ENCODE measurements around the gene APLNR.

Gene APLNR

GRCh38 chr11:57223601-57224000 is 13.4 kb downstream of the APLNR start:
- no peak for DNase-seq (ENCODE audit: low read depth, low spot score)
- in situ Hi-C loops (cut with HindIII; ENCODE audit: low sequenced_read_pairs): no loop called here
- no peak overlapping the region for H3K4me3 ChIP-seq (ENCODE audit: low read depth, low read length)
- TF ChIP-seq, protein P1, sequence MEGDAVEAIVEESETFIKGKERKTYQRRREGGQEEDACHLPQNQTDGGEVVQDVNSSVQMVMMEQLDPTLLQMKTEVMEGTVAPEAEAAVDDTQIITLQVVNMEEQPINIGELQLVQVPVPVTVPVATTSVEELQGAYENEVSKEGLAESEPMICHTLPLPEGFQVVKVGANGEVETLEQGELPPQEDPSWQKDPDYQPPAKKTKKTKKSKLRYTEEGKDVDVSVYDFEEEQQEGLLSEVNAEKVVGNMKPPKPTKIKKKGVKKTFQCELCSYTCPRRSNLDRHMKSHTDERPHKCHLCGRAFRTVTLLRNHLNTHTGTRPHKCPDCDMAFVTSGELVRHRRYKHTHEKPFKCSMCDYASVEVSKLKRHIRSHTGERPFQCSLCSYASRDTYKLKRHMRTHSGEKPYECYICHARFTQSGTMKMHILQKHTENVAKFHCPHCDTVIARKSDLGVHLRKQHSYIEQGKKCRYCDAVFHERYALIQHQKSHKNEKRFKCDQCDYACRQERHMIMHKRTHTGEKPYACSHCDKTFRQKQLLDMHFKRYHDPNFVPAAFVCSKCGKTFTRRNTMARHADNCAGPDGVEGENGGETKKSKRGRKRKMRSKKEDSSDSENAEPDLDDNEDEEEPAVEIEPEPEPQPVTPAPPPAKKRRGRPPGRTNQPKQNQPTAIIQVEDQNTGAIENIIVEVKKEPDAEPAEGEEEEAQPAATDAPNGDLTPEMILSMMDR (IDR thresholded peaks at IDR 0.05; ENCODE audit: low read depth, low read length): no peak

GRCh38 chr11:57222239-57222638 is 14.8 kb downstream of the APLNR start:
- in situ Hi-C loops (cut with HindIII; ENCODE audit: low sequenced_read_pairs): no loop called here
- no peak for DNase-seq (ENCODE audit: low read depth, low spot score)
- TF ChIP-seq, protein P1 (IDR thresholded peaks at IDR 0.05; ENCODE audit: low read depth, low read length): no peak
- no peak overlapping the region for H3K4me3 ChIP-seq (ENCODE audit: low read depth, low read length)

DNA sequence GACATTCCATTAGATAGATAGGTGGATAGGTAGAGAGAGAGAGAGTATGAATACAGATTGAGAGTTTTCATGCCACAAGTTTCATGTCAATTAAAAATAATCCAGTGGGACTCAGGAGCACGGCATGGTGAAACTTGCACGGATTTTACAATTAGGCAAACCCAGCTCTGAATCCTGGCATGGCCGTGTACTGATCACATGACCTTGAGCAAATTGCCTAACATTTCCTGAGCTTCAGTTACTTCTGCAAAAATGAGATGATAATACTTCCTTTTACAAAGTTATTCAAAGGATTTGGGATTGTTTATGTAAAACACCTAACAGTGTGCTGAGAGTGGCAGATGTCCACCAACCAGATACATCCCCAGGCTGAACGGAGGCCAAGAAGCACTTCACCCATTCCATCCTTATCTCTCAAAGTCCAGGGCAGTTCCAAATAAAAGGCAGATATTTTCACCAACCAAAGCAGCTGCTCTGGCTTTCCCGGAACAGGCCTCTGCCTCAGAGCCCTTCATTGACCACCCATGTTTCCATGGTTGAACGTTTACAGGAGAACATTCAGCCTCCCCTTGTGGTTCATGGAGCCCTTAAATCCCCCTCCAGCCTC is 17.9 kb downstream of the APLNR start:
- DNase-seq (ENCODE audit: low read depth, low spot score): no peak
- in situ Hi-C loops (cut with HindIII; ENCODE audit: low sequenced_read_pairs): no loop called here

GRCh38 chr11:57217053-57217452 is 20.0 kb downstream of the APLNR start:
- in situ Hi-C loops (cut with HindIII; ENCODE audit: low sequenced_read_pairs): no loop called here
- no peak overlapping the region for H3K4me3 ChIP-seq (ENCODE audit: low read depth, low read length)
- DNase-seq (ENCODE audit: low read depth, low spot score): no peak
- TF ChIP-seq, protein P1 (IDR thresholded peaks at IDR 0.05; ENCODE audit: low read depth, low read length): no peak

More for the DNA sequence above, 17.9 kb downstream of the APLNR start:
- H3K4me3 ChIP-seq (ENCODE audit: low read depth, low read length): no peak overlapping the region
- TF ChIP-seq, protein P1 (IDR thresholded peaks at IDR 0.05; ENCODE audit: low read depth, low read length): no peak

- no peak for DNase-seq (ENCODE audit: low read depth, low spot score)
- in situ Hi-C loops (cut with HindIII; ENCODE audit: low sequenced_read_pairs): no loop called here
- TF ChIP-seq, protein P1 (IDR thresholded peaks at IDR 0.05; ENCODE audit: low read depth, low read length): no peak
- H3K4me3 ChIP-seq (ENCODE audit: low read depth, low read length): no peak overlapping the region
These were observed 20.6 kb downstream of the APLNR start for GRCh38 chr11:57216463-57216862.

DNA sequence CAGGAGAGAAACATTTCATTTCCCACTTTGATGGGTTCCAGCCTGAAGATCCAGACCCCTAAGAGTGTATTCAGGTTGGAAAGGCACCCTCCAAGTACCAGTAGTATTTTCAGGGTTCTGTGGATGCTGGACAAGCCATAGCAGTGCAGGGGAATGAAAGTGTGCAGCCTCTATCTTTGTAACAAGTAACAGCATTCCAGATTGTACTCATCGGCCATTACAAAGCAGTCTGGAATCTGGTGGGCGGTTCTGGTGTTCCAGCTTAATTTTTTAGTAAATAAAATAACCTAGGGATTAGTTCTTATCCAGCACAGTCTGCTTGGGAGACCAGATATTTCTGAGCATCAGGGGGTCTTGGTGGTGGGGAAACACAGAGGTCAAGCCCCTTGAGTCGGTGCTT is 22.6 kb downstream of the APLNR start:
- peak; percentile 74 for DNase-seq (ENCODE audit: low read depth, low spot score)
- H3K4me3 ChIP-seq (ENCODE audit: low read depth, low read length): no peak overlapping the region
- in situ Hi-C loops (cut with HindIII; ENCODE audit: low sequenced_read_pairs): no loop called here
- TF ChIP-seq, protein P1 (IDR thresholded peaks at IDR 0.05; ENCODE audit: low read depth, low read length): no peak

- in situ Hi-C loops (cut with HindIII; ENCODE audit: low sequenced_read_pairs): no loop called here
- H3K4me3 ChIP-seq (ENCODE audit: low read depth, low read length): no peak overlapping the region
- peak; percentile 4 for DNase-seq (ENCODE audit: low read depth, low spot score)
- TF ChIP-seq, protein P1 (IDR thresholded peaks at IDR 0.05; ENCODE audit: low read depth, low read length): no peak
These were observed 23.0 kb downstream of the APLNR start for GRCh38 chr11:57214098-57214417.

All from astrocyte of the spinal cord (primary cell).